Measurements from ENCODE around the gene PPP6R2.
"Not testable (repeated sequence)": the region's sequence is repeated elsewhere in the genome, so short reads cannot be mapped to it uniquely, and the experiment has no call there.

PPP6R2 gene

GRCh38 chr22:50341977-50342650 is 1.0 kb upstream of the PPP6R2 start:
- peak; percentile 58 for ATAC-seq
- peak; percentile 96 for DNase-seq

GRCh38 chr22:50343541-50343935 is 411 bp downstream of the PPP6R2 start:
- ATAC-seq: peak; percentile 14

GRCh38 chr22:50346470-50346869 is 3.3 kb downstream of the PPP6R2 start:
- DNase-seq (no peak), ATAC-seq (no peak)

More at GRCh38 chr22:50343541-50343935, 411 bp downstream of the PPP6R2 start:
- no peak for DNase-seq

GRCh38 chr22:50347157-50347556 is 4.0 kb downstream of the PPP6R2 start:
- no peak for ATAC-seq

GRCh38 chr22:50348058-50348457 is 4.9 kb downstream of the PPP6R2 start:
- ATAC-seq: no peak
- no peak for DNase-seq

More at GRCh38 chr22:50347157-50347556, 4.0 kb downstream of the PPP6R2 start:
- DNase-seq: no peak

GRCh38 chr22:50356186-50356585 is 13.1 kb downstream of the PPP6R2 start:
- DNase-seq (no peak), ATAC-seq (no peak)

- ATAC-seq (no peak), DNase-seq (no peak)
Measured at GRCh38 chr22:50357222-50357621, 14.1 kb downstream of the PPP6R2 start.

- DNase-seq: no peak
- no peak for ATAC-seq
Measured at GRCh38 chr22:50357756-50358155, 14.6 kb downstream of the PPP6R2 start.

- ATAC-seq (no peak), DNase-seq (no peak)
Measured at GRCh38 chr22:50360578-50360977, 17.5 kb downstream of the PPP6R2 start.

GRCh38 chr22:50361222-50361621 is 18.1 kb downstream of the PPP6R2 start:
- DNase-seq (no peak), ATAC-seq (peak; percentile 40)

GRCh38 chr22:50361688-50362087 is 18.6 kb downstream of the PPP6R2 start:
- DNase-seq (peak; percentile 25), ATAC-seq (peak; percentile 93)

- DNase-seq (no peak), ATAC-seq (no peak)
Measured at GRCh38 chr22:50363166-50363802, 20.2 kb downstream of the PPP6R2 start.

GRCh38 chr22:50363803-50364194 is 20.7 kb downstream of the PPP6R2 start:
- not testable (repeated sequence) for DNase-seq, ATAC-seq

GRCh38 chr22:50367778-50368500 is 24.8 kb downstream of the PPP6R2 start:
- DNase-seq (no peak), ATAC-seq (no peak)

- DNase-seq (no peak), ATAC-seq (no peak)
Measured at GRCh38 chr22:50371101-50371648, 28.0 kb downstream of the PPP6R2 start.

- no peak for ATAC-seq
- no peak for DNase-seq
Measured at GRCh38 chr22:50376085-50376651, 33.0 kb downstream of the PPP6R2 start.

GRCh38 chr22:50381021-50381555 is 38.0 kb downstream of the PPP6R2 start:
- not testable (repeated sequence) for ATAC-seq, DNase-seq

GRCh38 chr22:50396751-50397370 is 53.7 kb downstream of the PPP6R2 start:
- DNase-seq (no peak), ATAC-seq (no peak)

- not testable (repeated sequence) for DNase-seq, ATAC-seq
Measured at GRCh38 chr22:50397371-50398060, 54.4 kb downstream of the PPP6R2 start.

GRCh38 chr22:50398831-50399648 is 55.9 kb downstream of the PPP6R2 start:
- ATAC-seq (no peak), DNase-seq (no peak)

Data from stimulated activated naive CD8-positive, alpha-beta T cell treated with anti-CD3 and anti-CD28 coated beads, Interleukin-15, Interleukin-2, amounts not matched to agents 100 U/mL and 50 U/mL, for 24 hours (primary cell).